Endothelial cell (in vitro differentiated cells): ENCODE measurements around the gene OSBPL2. TPM values are rescaled to one million over a fixed set of nuclear protein-coding genes. Genes with fewer than 3 reads are reported as not detected.

Experiments used
- DNase-seq: peaks from one replicate; pipeline ENCODE4 v3.0.0; 2021; ENCODE audit warnings: low spot score
- H3K27ac Mint-ChIP-seq: one replicate; pipeline ENCODE4 v1.8.0; 2021; ENCODE audit warnings: mixed read lengths, inconsistent platforms; ENCODE audit not compliant: unreplicated experiment
- H3K27me3 Mint-ChIP-seq: one replicate; pipeline ENCODE4 v1.8.0; 2021; ENCODE audit warnings: mild to moderate bottlenecking, moderate library complexity, mixed read lengths, inconsistent platforms; ENCODE audit not compliant: unreplicated experiment
- H3K36me3 Mint-ChIP-seq: one replicate; pipeline ENCODE4 v1.8.0; 2021; ENCODE audit warnings: mild to moderate bottlenecking, low read depth, mixed read lengths, inconsistent platforms; ENCODE audit not compliant: unreplicated experiment
- H3K4me1 Mint-ChIP-seq: one replicate; pipeline ENCODE4 v1.8.0; 2021; ENCODE audit warnings: mild to moderate bottlenecking, mixed read lengths, inconsistent platforms; ENCODE audit not compliant: unreplicated experiment
- H3K4me3 Mint-ChIP-seq: one replicate; pipeline ENCODE4 v1.8.0; 2021; ENCODE audit warnings: mild to moderate bottlenecking, mixed read lengths, inconsistent platforms; ENCODE audit not compliant: unreplicated experiment
- H3K9me3 Mint-ChIP-seq: one replicate; pipeline ENCODE4 v1.8.0; 2021; ENCODE audit warnings: mixed read lengths, inconsistent platforms; ENCODE audit not compliant: unreplicated experiment
- CTCF ChIP-seq: fragments of 200-600 bp; sonication (generic); IDR thresholded peaks from one replicate; pipeline ENCODE4 v1.5.0; 2021; ENCODE audit warnings: antibody characterized with exemption; ENCODE audit not compliant: unreplicated experiment
- total RNA-seq: library from RNA; stranded (reverse); fragmentation: NEBNext Ultra II Directional; extraction: Animal tissue kit (Norgen Biotek cat#: 25700); gene quantifications from one replicate; pipeline ENCODE4 v1.2.1, GENCODE V29; 2021; ENCODE audit not compliant: unreplicated experiment

The OSBPL2 gene
- total RNA-seq, 1 donor from 2014 or later, result 39.5 TPM

DNA sequence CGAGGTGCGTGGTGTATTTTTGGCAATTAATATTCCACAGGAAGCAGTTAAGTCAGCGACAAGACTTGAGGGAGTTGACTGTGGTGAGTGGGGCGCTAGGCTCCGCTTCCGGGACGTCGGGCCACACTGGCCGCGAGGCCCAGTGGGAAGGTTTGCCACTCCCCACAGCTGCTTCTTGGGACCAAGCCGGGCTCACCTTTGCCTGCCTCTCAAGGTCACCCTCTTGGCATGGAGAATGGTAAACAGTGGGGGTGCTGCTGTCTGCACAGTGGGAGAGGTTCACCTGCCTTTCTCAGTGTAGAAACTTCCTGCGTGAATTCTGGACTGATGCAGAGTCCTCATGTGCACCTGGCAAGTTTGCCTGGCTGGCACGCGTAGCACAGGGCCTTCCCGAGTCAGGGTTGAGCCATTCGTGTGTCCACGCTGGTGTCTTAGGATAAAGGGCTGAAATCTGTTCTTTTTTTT, 6.4 kb downstream of the OSBPL2 start:
- no peak overlapping the region for H3K4me3 Mint-ChIP-seq
- H3K36me3 Mint-ChIP-seq, result no peaks in the 10 kb centered on the region
- H3K27me3 Mint-ChIP-seq, result peaks cover 4% of the 10 kb centered on the region
- DNase-seq, result no peak
- no peak for TF ChIP-seq CTCF
- no peaks in the 10 kb centered on the region for H3K9me3 Mint-ChIP-seq
- H3K4me1 Mint-ChIP-seq, result no peaks in the 10 kb centered on the region
- H3K27ac Mint-ChIP-seq, result no peak overlapping the region

- Mint-ChIP-seq H3K27ac (no peak overlapping the region), H3K36me3 (no peaks in the 10 kb centered on the region), H3K4me3 (no peak overlapping the region), H3K27me3 (peaks cover 4% of the 10 kb centered on the region), H3K9me3 (no peaks in the 10 kb centered on the region), H3K4me1 (no peaks in the 10 kb centered on the region)
- no peak for TF ChIP-seq CTCF
- no peak for DNase-seq
These were observed 7.6 kb downstream of the OSBPL2 start for GRCh38 chr20:62245911-62246280.

- Mint-ChIP-seq H3K27ac (no peak overlapping the region), H3K4me1 (no peaks in the 10 kb centered on the region), H3K27me3 (peaks cover 4% of the 10 kb centered on the region), H3K9me3 (no peaks in the 10 kb centered on the region), H3K36me3 (no peaks in the 10 kb centered on the region), H3K4me3 (no peak overlapping the region)
- no peak for DNase-seq
- TF ChIP-seq CTCF, result no peak
These were observed 8.1 kb downstream of the OSBPL2 start for GRCh38 chr20:62246431-62246830.

- no peak overlapping the region for H3K4me3 Mint-ChIP-seq
- no peak overlapping the region for H3K27ac Mint-ChIP-seq
- no peaks in the 10 kb centered on the region for H3K36me3 Mint-ChIP-seq
- H3K27me3 Mint-ChIP-seq, result peaks cover 4% of the 10 kb centered on the region
- H3K4me1 Mint-ChIP-seq, result no peaks in the 10 kb centered on the region
- H3K9me3 Mint-ChIP-seq, result no peaks in the 10 kb centered on the region
- no peak for TF ChIP-seq CTCF
- DNase-seq, result no peak
These were observed 8.7 kb downstream of the OSBPL2 start for GRCh38 chr20:62246872-62247652.

- DNase-seq, result no peak
- no peak overlapping the region for H3K27ac Mint-ChIP-seq
- H3K4me3 Mint-ChIP-seq, result no peak overlapping the region
- H3K27me3 Mint-ChIP-seq, result peaks cover 4% of the 10 kb centered on the region
- H3K4me1 Mint-ChIP-seq, result no peaks in the 10 kb centered on the region
- TF ChIP-seq CTCF, result no peak
- H3K9me3 Mint-ChIP-seq, result no peaks in the 10 kb centered on the region
- H3K36me3 Mint-ChIP-seq, result no peaks in the 10 kb centered on the region
These were observed 10.7 kb downstream of the OSBPL2 start for GRCh38 chr20:62248890-62249560.
